Thyroid gland (tissue), 4 donors: ENCODE measurements around the gene HIPK2. TPM values are rescaled to one million over a fixed set of nuclear protein-coding genes. Genes with fewer than 3 reads are reported as not detected.

ENCODE experiments used
- DNase-seq, 2 donors: peaks; one replicate each; pipeline ENCODE4 v3.0.0-alpha.2; 2019
- H3K27ac ChIP-seq, 3 donors: fragments of 200-600 bp; sonication (generic); 1 replicate in 2 of 3; 2 replicates in 1 of 3; pipeline ENCODE4 v1.5.1; 2016 to 2019; ENCODE audit warnings: mild to moderate bottlenecking in 1 of 3, moderate library complexity in 1 of 3
- H3K27me3 ChIP-seq: fragments of 200-600 bp; sonication (generic); one replicate; pipeline ENCODE4 v1.5.1; 2019
- H3K36me3 ChIP-seq, 2 donors: fragments of 200-600 bp; sonication (generic); one replicate each; pipeline ENCODE4 v1.5.1; 2016 to 2019
- H3K4me1 ChIP-seq, 2 donors: fragments of 200-600 bp; sonication (generic); one replicate each; pipeline ENCODE4 v1.5.1; 2017 to 2019
- H3K4me3 ChIP-seq, 3 donors: fragments of 200-600 bp; sonication (generic); replicated peaks in 1 of 3; 1 replicate in 2 of 3; 2 replicates in 1 of 3; pipeline ENCODE4 v1.5.1; 2016; ENCODE audit warnings: mild to moderate bottlenecking in 1 of 3
- H3K9me3 ChIP-seq: fragments of 200-600 bp; sonication (generic); one replicate; pipeline ENCODE4 v1.5.1; 2017
- POLR2A ChIP-seq, 2 donors: fragments of 450-650 bp; IDR thresholded peaks; one replicate each; pipeline ENCODE4 v1.6.1; 2017; ENCODE audit warnings: antibody characterized with exemption in 2 of 2, mild to moderate bottlenecking in 2 of 2, moderate library complexity in 1 of 2
- WGBS, 2 donors: methylation state at CpG; one replicate each; pipeline ENCODE4 v1.1.5; 2017; 5-methylcytosine and 5-hydroxymethylcytosine counted together
- intact Hi-C: fragments of 100-400 bp; cut with DNase I; formaldehyde crosslinking; loops from one replicate; pipeline ENCODE4 v1.15.1; 2023
- total RNA-seq, 4 donors: library from RNA; depleted of rRNA; stranded (reverse); fragments of >200 nt; gene quantifications; one replicate each; pipeline ENCODE4 v1.2.3, GENCODE V29; 2016
- TF ChIP-seq, protein P1 (sequence below), 6 experiments: fragments of 200-600 bp in 3 of 6; fragments of 450-650 bp in 3 of 6; sonication (generic) in 3 of 6; IDR thresholded peaks; one replicate each; pipeline ENCODE4 v1.5.1; 2016 to 2019; ENCODE audit warnings: antibody characterized with exemption in 6 of 6, mild to moderate bottlenecking in 2 of 6, inconsistent platforms in 1 of 6, moderate library complexity in 1 of 6

HIPK2 gene
- total RNA-seq, 4 donors from 2014 or later, result 31.3 to 58.5 (median 41.0) TPM

GRCh38 chr7:139574618-139575337 lies 203.0 kb downstream of the HIPK2 start:
- 90 to 92% methylated on average over 14 to 15 of the region's 16 CpGs for WGBS, 2 donors
- TF ChIP-seq POLR2A (IDR thresholded peaks at IDR 0.05), result no peak
- TF ChIP-seq, protein P1, sequence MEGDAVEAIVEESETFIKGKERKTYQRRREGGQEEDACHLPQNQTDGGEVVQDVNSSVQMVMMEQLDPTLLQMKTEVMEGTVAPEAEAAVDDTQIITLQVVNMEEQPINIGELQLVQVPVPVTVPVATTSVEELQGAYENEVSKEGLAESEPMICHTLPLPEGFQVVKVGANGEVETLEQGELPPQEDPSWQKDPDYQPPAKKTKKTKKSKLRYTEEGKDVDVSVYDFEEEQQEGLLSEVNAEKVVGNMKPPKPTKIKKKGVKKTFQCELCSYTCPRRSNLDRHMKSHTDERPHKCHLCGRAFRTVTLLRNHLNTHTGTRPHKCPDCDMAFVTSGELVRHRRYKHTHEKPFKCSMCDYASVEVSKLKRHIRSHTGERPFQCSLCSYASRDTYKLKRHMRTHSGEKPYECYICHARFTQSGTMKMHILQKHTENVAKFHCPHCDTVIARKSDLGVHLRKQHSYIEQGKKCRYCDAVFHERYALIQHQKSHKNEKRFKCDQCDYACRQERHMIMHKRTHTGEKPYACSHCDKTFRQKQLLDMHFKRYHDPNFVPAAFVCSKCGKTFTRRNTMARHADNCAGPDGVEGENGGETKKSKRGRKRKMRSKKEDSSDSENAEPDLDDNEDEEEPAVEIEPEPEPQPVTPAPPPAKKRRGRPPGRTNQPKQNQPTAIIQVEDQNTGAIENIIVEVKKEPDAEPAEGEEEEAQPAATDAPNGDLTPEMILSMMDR (IDR thresholded peaks at IDR 0.05), result no peak
- DNase-seq, result no peak

GRCh38 chr7:139573871-139574270 lies 203.9 kb downstream of the HIPK2 start:
- WGBS, 2 donors, result 96 to 97% methylated on average over 9 of the region's 9 CpGs
- peaks cover 18 to 19% of the 10 kb centered on the region in 2 donors for H3K36me3 ChIP-seq
- intact Hi-C loops, result no loop called here
- H3K27ac ChIP-seq, result no peak overlapping the region
- no peaks in the 10 kb centered on the region for H3K27me3 ChIP-seq
- no peaks in the 10 kb centered on the region for H3K9me3 ChIP-seq
- no peak for TF ChIP-seq POLR2A (IDR thresholded peaks at IDR 0.05)
- TF ChIP-seq, protein P1 (IDR thresholded peaks at IDR 0.05), result no peak
- DNase-seq, result no peak
- no peaks in the 10 kb centered on the region for H3K4me1 ChIP-seq
- no peak overlapping the region for H3K4me3 ChIP-seq

More at GRCh38 chr7:139574618-139575337, 203.0 kb downstream of the HIPK2 start:
- Histone ChIP-seq H3K4me3 (no peak overlapping the region), H3K27me3 (no peaks in the 10 kb centered on the region), H3K4me1 (no peaks in the 10 kb centered on the region), H3K27ac (no peak overlapping the region), H3K36me3 (peaks cover 18 to 19% of the 10 kb centered on the region in 2 donors), H3K9me3 (no peaks in the 10 kb centered on the region)
- intact Hi-C loops, result no loop called here

DNA sequence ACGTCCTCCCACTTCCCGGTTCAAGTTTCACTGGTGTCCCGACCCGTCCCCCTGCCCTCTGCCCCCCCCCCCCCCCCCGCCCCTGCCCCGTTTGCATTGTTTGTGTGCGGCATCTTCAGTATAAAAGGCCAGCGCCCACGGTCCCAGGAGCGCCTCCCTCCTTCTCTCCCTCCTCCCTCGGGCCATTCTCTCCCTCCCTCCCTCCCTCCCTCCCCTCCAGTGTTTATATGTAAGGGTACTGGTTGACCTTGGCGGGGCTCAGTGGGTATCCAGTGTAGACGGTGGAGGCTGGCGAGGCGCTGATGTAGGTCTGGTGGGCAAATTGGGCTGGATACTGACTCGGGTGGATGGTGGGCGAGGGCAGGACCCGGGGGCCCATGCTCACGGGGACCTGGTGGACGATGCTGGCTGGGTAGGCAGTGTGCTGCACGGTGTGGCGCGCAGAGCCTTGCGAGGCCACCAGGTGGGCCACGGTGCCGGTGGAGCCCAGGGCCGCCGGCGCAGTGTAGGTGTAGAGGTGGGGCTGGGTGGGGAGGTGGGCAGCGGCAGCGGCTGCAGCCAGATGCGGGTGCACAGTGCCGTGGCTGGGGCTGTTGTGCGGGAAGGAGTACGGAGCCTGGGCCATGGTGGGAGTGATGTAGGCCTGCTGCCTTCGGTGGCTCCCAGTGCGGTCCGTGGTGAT lies 205.0 kb downstream of the HIPK2 start:
- 92 to 93% methylated on average over 38 of the region's 38 CpGs for WGBS, 2 donors
- Histone ChIP-seq H3K4me3 (no peak overlapping the region), H3K4me1 (no peaks in the 10 kb centered on the region), H3K27me3 (no peaks in the 10 kb centered on the region), H3K27ac (no peak overlapping the region), H3K9me3 (no peaks in the 10 kb centered on the region), H3K36me3 (peaks cover 18 to 19% of the 10 kb centered on the region in 2 donors)
- no peak for TF ChIP-seq POLR2A (IDR thresholded peaks at IDR 0.05)
- TF ChIP-seq, protein P1 (IDR thresholded peaks at IDR 0.05), result no peak
- DNase-seq, result no peak
- intact Hi-C loops, result no loop called here

- intact Hi-C loops, result no loop called here
- no peaks in the 10 kb centered on the region for H3K4me1 ChIP-seq
- no peak overlapping the region for H3K27ac ChIP-seq
- no peaks in the 10 kb centered on the region for H3K27me3 ChIP-seq
- peaks cover 18 to 19% of the 10 kb centered on the region in 2 donors for H3K36me3 ChIP-seq
- no peak overlapping the region for H3K4me3 ChIP-seq
- no peaks in the 10 kb centered on the region for H3K9me3 ChIP-seq
- TF ChIP-seq POLR2A (IDR thresholded peaks at IDR 0.05), result no peak
- TF ChIP-seq, protein P1 (IDR thresholded peaks at IDR 0.05), result no peak
- 95% methylated on average over 15 of the region's 15 CpGs for WGBS, 2 donors
- no peak for DNase-seq
Measured at GRCh38 chr7:139572071-139572470, 205.7 kb downstream of the HIPK2 start.

DNA sequence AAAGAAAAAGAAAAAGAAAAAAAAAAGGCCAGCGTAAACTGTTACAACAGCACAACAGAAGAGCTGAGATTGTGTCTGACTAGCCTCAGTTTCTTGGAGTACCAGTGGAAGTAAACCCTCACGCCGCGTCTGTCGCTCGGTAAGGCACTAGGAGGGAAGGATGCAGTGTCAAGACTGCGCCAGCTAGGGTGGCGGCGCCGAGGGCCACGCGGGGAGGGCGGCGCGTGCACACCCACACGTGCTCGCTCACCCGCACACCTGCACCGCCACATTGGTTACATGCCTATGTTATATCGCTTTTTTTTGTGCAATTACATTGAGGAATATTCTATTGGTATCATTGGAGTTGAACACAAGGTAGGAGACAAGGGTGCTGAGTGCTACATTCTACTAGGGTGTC lies 206.1 kb downstream of the HIPK2 start:
- DNase-seq, result no peak
- TF ChIP-seq, protein P1 (IDR thresholded peaks at IDR 0.05), result no peak
- TF ChIP-seq POLR2A (IDR thresholded peaks at IDR 0.05), result no peak
- Histone ChIP-seq H3K4me3 (no peak overlapping the region), H3K27ac (no peak overlapping the region), H3K4me1 (no peaks in the 10 kb centered on the region), H3K9me3 (no peaks in the 10 kb centered on the region), H3K36me3 (peaks cover 18 to 19% of the 10 kb centered on the region in 2 donors), H3K27me3 (no peaks in the 10 kb centered on the region)
- 95 to 97% methylated on average over 20 of the region's 20 CpGs for WGBS, 2 donors
- intact Hi-C loops, result no loop called here
